K562 (cell line): ENCODE results near the gene GLI3. TPM values are rescaled to one million over a fixed set of nuclear protein-coding genes. Genes with fewer than 3 reads are reported as not detected.

Experiments used
- ATAC-seq: fragments of 200-7000 bp; cut with Tn5 transposase; 3 replicates; pipeline ENCODE4 v1.9.1; 2020; ENCODE audit warnings: moderate library complexity
- BruUV-seq: library from RNA; stranded (reverse); fragments of 400-500 nt; replicated peaks from 2 replicates; lab custom pipeline; 2021; lab: Mats Ljungman, UMichigan
- CTCF ChIA-PET: fragments of 300-600 bp; formaldehyde crosslinking; extraction: SDS; loops from one replicate; lab custom pipeline; 2021; ENCODE audit warnings: low intra/inter-chr PET ratio; lab: Yijun Ruan, JAX
- POLR2A ChIA-PET: fragments of 300-600, 350-650 bp; sonication (Branson Sonifier 250); formaldehyde crosslinking; extraction: SDS; loops from one replicate; lab custom pipeline; 2021; ENCODE audit warnings: antibody characterized with exemption, inconsistent platforms; lab: Yijun Ruan, JAX
- DNase-seq, 4 experiments: peaks; one replicate each; pipeline versions ENCODE4 v3.0.0 to v3.0.0-alpha.2; 2011 to 2018; ENCODE audit warnings: low spot score in 3 of 4, mixed read lengths in 3 of 4; ENCODE audit errors: extremely low read depth in 1 of 4
- FAIRE-seq: peaks from 2 replicates; lab custom pipeline; 2011; peaks lifted over from hg19 to GRCh38; lab: Jason Lieb, UNC
- H2AFZ ChIP-seq: 2 replicates; pipeline ENCODE4 v1.6.0; 2011; ENCODE audit warnings: low read depth, low read length, control low read depth, inconsistent platforms
- H3K27ac ChIP-seq: fragments of 200-600 bp; 3 replicates; pipeline ENCODE4 v1.8.0; 2011; ENCODE audit warnings: low read depth, mild to moderate bottlenecking, control low read depth, inconsistent platforms, low read length, moderate library complexity, mixed read lengths; ENCODE audit errors: extremely low read depth
- H3K27me3 ChIP-seq, 2 experiments: fragments of 300-600 bp in 1 of 2; 2 replicates in 1 of 2; 3 replicates in 1 of 2; pipeline versions ENCODE4 v1.6.0 to v1.8.0; 2011; ENCODE audit warnings: inconsistent platforms in 2 of 2, low read length in 2 of 2, mild to moderate bottlenecking in 1 of 2, mixed read lengths in 1 of 2, moderate library complexity in 1 of 2; ENCODE audit not compliant: control insufficient read depth in 2 of 2, insufficient read depth in 2 of 2
- H3K36me3 ChIP-seq: fragments of 300-600 bp; 3 replicates; pipeline ENCODE4 v1.8.0; 2011; ENCODE audit warnings: mild to moderate bottlenecking, low read length, inconsistent platforms; ENCODE audit not compliant: control insufficient read depth, insufficient read depth
- H3K4me1 ChIP-seq, 2 experiments: fragments of 200-600 bp in 1 of 2; replicated peaks in 1 of 2; 2 replicates in 1 of 2; 3 replicates in 1 of 2; pipeline versions ENCODE4 v1.5.1 to v1.8.0; 2011; ENCODE audit warnings: inconsistent platforms in 2 of 2, low read length in 2 of 2, mild to moderate bottlenecking in 1 of 2, mixed read lengths in 1 of 2, moderate library complexity in 1 of 2; ENCODE audit not compliant: control insufficient read depth in 2 of 2, insufficient read depth in 2 of 2
- H3K4me2 ChIP-seq: 2 replicates; pipeline ENCODE4 v1.6.1; 2011; ENCODE audit warnings: low read length, control low read depth, inconsistent platforms, mixed read lengths; ENCODE audit not compliant: insufficient read depth
- H3K4me3 ChIP-seq: fragments of 200-600 bp; sonication (generic), shearing (Covaris generic); 2 replicates; pipeline ENCODE4 v1.5.1; 2016; ENCODE audit warnings: control low read depth, inconsistent platforms
- H3K79me2 ChIP-seq: fragments of 200-600 bp; 3 replicates; pipeline ENCODE4 v1.8.0; 2011; ENCODE audit warnings: low read length, inconsistent platforms; ENCODE audit not compliant: control insufficient read depth, insufficient read depth
- H3K9ac ChIP-seq, 2 experiments: 2 replicates each; pipeline versions ENCODE4 v1.6.0 to v1.6.1; 2011; ENCODE audit warnings: low read depth in 2 of 2, low read length in 2 of 2, control low read depth in 1 of 2, inconsistent platforms in 1 of 2, mild to moderate bottlenecking in 1 of 2, mixed read lengths in 1 of 2; ENCODE audit not compliant: insufficient read depth in 1 of 2
- H3K9me1 ChIP-seq: one replicate; pipeline ENCODE4 v1.6.0; 2011; ENCODE audit warnings: inconsistent platforms, mild to moderate bottlenecking, low read length, moderate library complexity; ENCODE audit not compliant: control insufficient read depth, insufficient read depth
- H3K9me3 ChIP-seq: replicated peaks from 2 replicates; pipeline ENCODE4 v1.5.1; 2011; ENCODE audit warnings: low read depth, low read length, inconsistent platforms; ENCODE audit not compliant: control insufficient read depth, insufficient read depth
- H4K20me1 ChIP-seq: replicated peaks from 2 replicates; pipeline ENCODE4 v1.6.1; 2011; ENCODE audit warnings: low read length, inconsistent platforms, mixed read lengths; ENCODE audit not compliant: control insufficient read depth, insufficient read depth
- CC2D1A ChIP-seq: fragments of 450-650 bp; IDR thresholded peaks from 2 replicates; pipeline ENCODE4 v1.6.1; 2017; ENCODE audit warnings: mild to moderate bottlenecking
- GABPB1 ChIP-seq: sonication (generic); formaldehyde crosslinking; IDR thresholded peaks from 2 replicates; pipeline ENCODE4 v1.8.0; 2022; ENCODE audit warnings: mild to moderate bottlenecking, missing genetic modification reagents
- MAFG ChIP-seq: fragments of 450-650 bp; conservative IDR thresholded peaks from 2 replicates; pipeline ENCODE4 v1.6.1; 2016; ENCODE audit warnings: missing genetic modification characterization, missing compliant biosample characterization
- MAZ ChIP-seq, 2 experiments: fragments of 450-650 bp in 1 of 2; sonication (generic) in 1 of 2; formaldehyde crosslinking; IDR thresholded peaks in 1 of 2; conservative IDR thresholded peaks in 1 of 2; 2 replicates each; pipeline versions ENCODE4 v1.4.0 to v1.5.0; 2020; ENCODE audit warnings: mild to moderate bottlenecking in 1 of 2, missing genetic modification reagents in 1 of 2
- MED1 ChIP-seq: sonication (generic); formaldehyde crosslinking; IDR thresholded peaks from 2 replicates; pipeline ENCODE4 v1.8.1; 2023; ENCODE audit warnings: missing genetic modification reagents, borderline replicate concordance
- SRSF3 ChIP-seq: fragments of 200-400 bp; formaldehyde crosslinking; IDR thresholded peaks from 2 replicates; pipeline ENCODE4 v1.6.1; 2016; ENCODE audit warnings: mild to moderate bottlenecking, low read length, moderate library complexity; ENCODE audit not compliant: insufficient read depth
- ZBTB17 ChIP-seq: fragments of 450-650 bp; formaldehyde crosslinking; IDR thresholded peaks from 2 replicates; pipeline ENCODE4 v1.4.0; 2020; ENCODE audit warnings: mild to moderate bottlenecking
- WGBS: fragments of 100-300 bp; shearing (Covaris generic); methylation state at CpG from one replicate; pipeline ENCODE4 v1.1.6; 2016; ENCODE audit warnings: low coverage, mixed read lengths; ENCODE audit not compliant: insufficient coverage; ENCODE audit errors: missing lambda C conversion rate; 5-methylcytosine and 5-hydroxymethylcytosine counted together
- in situ Hi-C: fragments of 300-500 bp; cut with MboI; formaldehyde crosslinking; loops from 4 replicates; pipeline ENCODE4 v1.15.0; 2018; ENCODE audit warnings: inconsistent platforms, mixed read lengths
- intact Hi-C: fragments of 100-400 bp; cut with micrococcal nuclease; formaldehyde crosslinking; loops from 2 replicates; pipeline ENCODE4 v1.14.2; 2022
- polyA plus RNA-seq, 8 experiments: library from polyadenylated mRNA; depleted of rRNA in 4 of 8; stranded (reverse) in 5 of 8; unstranded in 3 of 8; fragments of >200 nt; fragmentation: Nextera tagmentation in 2 of 8; fragmentation: Illumina TruSeq in 1 of 8; extraction: Ambion mirVana in 2 of 8; extraction: Trizol in 1 of 8; gene quantifications; 2 replicates each; pipeline versions ENCODE4 v1.2.1 to v1.2.3, GENCODE V29; 2011 to 2014; ENCODE audit warnings: inconsistent platforms in 1 of 8, missing spikeins in 1 of 8
- total RNA-seq, 7 experiments: library from RNA; depleted of rRNA in 6 of 7; stranded (reverse); fragments of >200 nt in 6 of 7; fragmentation: Illumina TruSeq in 2 of 7; extraction: Trizol in 2 of 7; gene quantifications; 2 replicates each; pipeline versions ENCODE4 v1.2.1 to v1.2.3, GENCODE V29; 2011 to 2021; ENCODE audit warnings: low replicate concordance in 1 of 7
- TF ChIP-seq, protein P1 (sequence below): fragments of 450-650 bp; IDR thresholded peaks from 2 replicates; pipeline ENCODE4 v1.6.1; 2017; ENCODE audit warnings: antibody characterized with exemption
- TF ChIP-seq, protein P2 (sequence below), 2 experiments: IDR thresholded peaks; 2 replicates each; pipeline ENCODE4 v1.6.1; 2011; ENCODE audit warnings: borderline replicate concordance in 1 of 2, control low read depth in 1 of 2, low read depth in 1 of 2, low read length in 1 of 2, mild to moderate bottlenecking in 1 of 2, mixed read lengths in 1 of 2, moderate library complexity in 1 of 2; ENCODE audit not compliant: insufficient read depth in 1 of 2, insufficient read length in 1 of 2, poor library complexity in 1 of 2, severe bottlenecking in 1 of 2; ENCODE audit errors: extremely low read depth in 1 of 2
- TF ChIP-seq, protein P3 (sequence below): fragments of 250-450 bp; sonication (Bioruptor Pico); IDR thresholded peaks from 2 replicates; pipeline ENCODE4 v1.8.0; 2021; ENCODE audit warnings: moderate library complexity, mild to moderate bottlenecking, inconsistent platforms
- TF ChIP-seq, protein P4 (sequence below): fragments of 450-650 bp; IDR thresholded peaks from one replicate; pipeline ENCODE4 v1.6.1; 2018; ENCODE audit warnings: mild to moderate bottlenecking, moderate library complexity; ENCODE audit not compliant: partially characterized antibody
- TF ChIP-seq, protein P5 (sequence below): fragments of 250-450 bp; sonication (Bioruptor Pico); IDR thresholded peaks from 2 replicates; pipeline ENCODE4 v1.5.0; 2021

The GLI3 gene
- total and polyA plus RNA-seq, 9 of the 15 experiments (the other 6 are each of a cell fraction or from before 2014, with no cell fraction given) = 0.01 to 0.18 (median 0.07) TPM; not detected in 6

DNA sequence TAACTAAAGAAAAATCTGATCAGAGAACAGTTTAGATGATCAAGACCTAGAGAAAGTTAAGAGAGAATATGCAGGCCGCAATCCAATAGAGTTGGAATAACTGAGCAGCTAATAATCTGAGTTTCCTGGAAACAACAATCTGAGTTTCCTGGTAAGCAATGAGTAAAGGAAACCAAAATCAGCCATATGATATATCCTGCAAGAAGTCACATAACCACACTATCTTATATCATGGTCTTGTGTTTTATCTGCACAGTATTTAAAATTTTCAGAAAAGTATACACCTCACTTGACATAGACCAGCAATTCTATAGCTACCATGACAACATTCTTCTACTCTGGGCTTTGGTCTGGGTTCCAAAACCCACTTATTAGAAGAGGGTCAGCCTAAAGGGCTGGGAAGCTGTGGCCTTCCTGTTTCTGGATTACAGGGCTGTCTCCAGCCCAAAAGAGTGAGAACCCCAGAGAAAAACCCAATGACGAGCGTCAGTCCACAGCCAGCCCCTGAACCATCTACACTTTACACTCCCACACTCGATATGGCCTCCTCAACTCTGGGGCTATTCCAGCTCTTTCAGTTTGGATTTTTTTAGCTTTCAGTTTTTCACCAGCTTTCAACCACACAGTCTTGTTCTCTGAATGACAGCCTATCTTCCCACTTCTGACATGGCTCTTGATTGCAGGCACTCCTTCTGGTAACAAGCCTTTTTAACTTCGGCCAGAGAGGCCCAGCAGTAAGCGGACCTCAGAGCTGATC lies 110.4 kb downstream of the GLI3 start:
- Histone ChIP-seq H3K4me1 (no peaks in the 10 kb centered on the region), H3K27me3 (peaks cover 0 to 6% of the 10 kb centered on the region in 2 experiments; a peak in 2 of 5 replicates), H3K79me2 (no peaks in the 10 kb centered on the region), H3K4me3 (no peak overlapping the region), H3K9me3 (no peaks in the 10 kb centered on the region), H3K27ac (no peak overlapping the region), H4K20me1 (no peaks in the 10 kb centered on the region), H3K36me3 (no peaks in the 10 kb centered on the region), H3K9me1 (no peaks in the 10 kb centered on the region), H3K4me2 (no peak overlapping the region), H3K9ac (no peak overlapping the region), H2AFZ (no peak overlapping the region)
- POLR2A ChIA-PET = no interaction called here
- FAIRE-seq = no peak
- WGBS = under 1% methylated on average over 6 of the region's 6 CpGs
- ATAC-seq = no peak
- intact Hi-C loops (no loop called here), in situ Hi-C loops (no loop called here)
- CTCF ChIA-PET = no interaction called here
- no peak for DNase-seq
- BruUV-seq = no TSS peak
- TF ChIP-seq SRSF3 = no peak
- TF ChIP-seq, protein P1, sequence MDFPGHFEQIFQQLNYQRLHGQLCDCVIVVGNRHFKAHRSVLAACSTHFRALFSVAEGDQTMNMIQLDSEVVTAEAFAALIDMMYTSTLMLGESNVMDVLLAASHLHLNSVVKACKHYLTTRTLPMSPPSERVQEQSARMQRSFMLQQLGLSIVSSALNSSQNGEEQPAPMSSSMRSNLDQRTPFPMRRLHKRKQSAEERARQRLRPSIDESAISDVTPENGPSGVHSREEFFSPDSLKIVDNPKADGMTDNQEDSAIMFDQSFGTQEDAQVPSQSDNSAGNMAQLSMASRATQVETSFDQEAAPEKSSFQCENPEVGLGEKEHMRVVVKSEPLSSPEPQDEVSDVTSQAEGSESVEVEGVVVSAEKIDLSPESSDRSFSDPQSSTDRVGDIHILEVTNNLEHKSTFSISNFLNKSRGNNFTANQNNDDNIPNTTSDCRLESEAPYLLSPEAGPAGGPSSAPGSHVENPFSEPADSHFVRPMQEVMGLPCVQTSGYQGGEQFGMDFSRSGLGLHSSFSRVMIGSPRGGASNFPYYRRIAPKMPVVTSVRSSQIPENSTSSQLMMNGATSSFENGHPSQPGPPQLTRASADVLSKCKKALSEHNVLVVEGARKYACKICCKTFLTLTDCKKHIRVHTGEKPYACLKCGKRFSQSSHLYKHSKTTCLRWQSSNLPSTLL = no peak
- TF ChIP-seq, protein P2, sequence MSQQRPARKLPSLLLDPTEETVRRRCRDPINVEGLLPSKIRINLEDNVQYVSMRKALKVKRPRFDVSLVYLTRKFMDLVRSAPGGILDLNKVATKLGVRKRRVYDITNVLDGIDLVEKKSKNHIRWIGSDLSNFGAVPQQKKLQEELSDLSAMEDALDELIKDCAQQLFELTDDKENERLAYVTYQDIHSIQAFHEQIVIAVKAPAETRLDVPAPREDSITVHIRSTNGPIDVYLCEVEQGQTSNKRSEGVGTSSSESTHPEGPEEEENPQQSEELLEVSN (IDR thresholded peaks at IDR 0.05; ENCODE audit: borderline replicate concordance in 1 of 2, extremely low read depth in 1 of 2, insufficient read depth in 1 of 2, insufficient read length in 1 of 2, low read depth in 1 of 2, low read length in 1 of 2, poor library complexity in 1 of 2, severe bottlenecking in 1 of 2) = no peak
- no peak for TF ChIP-seq MAZ (CRISPR knock-in tag; conservative IDR thresholded peaks at IDR 0.05 in 1 of 2, IDR thresholded peaks at IDR 0.05 in 1 of 2)
- TF ChIP-seq CC2D1A = no peak
- no peak for TF ChIP-seq MED1 (CRISPR knock-in tag)
- TF ChIP-seq ZBTB17 = no peak
- no peak for TF ChIP-seq MAFG (tag)
- TF ChIP-seq GABPB1 = no peak
- TF ChIP-seq, protein P3, sequence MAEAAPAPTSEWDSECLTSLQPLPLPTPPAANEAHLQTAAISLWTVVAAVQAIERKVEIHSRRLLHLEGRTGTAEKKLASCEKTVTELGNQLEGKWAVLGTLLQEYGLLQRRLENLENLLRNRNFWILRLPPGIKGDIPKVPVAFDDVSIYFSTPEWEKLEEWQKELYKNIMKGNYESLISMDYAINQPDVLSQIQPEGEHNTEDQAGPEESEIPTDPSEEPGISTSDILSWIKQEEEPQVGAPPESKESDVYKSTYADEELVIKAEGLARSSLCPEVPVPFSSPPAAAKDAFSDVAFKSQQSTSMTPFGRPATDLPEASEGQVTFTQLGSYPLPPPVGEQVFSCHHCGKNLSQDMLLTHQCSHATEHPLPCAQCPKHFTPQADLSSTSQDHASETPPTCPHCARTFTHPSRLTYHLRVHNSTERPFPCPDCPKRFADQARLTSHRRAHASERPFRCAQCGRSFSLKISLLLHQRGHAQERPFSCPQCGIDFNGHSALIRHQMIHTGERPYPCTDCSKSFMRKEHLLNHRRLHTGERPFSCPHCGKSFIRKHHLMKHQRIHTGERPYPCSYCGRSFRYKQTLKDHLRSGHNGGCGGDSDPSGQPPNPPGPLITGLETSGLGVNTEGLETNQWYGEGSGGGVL (CRISPR knock-in tag) = no peak
- TF ChIP-seq, protein P4, sequence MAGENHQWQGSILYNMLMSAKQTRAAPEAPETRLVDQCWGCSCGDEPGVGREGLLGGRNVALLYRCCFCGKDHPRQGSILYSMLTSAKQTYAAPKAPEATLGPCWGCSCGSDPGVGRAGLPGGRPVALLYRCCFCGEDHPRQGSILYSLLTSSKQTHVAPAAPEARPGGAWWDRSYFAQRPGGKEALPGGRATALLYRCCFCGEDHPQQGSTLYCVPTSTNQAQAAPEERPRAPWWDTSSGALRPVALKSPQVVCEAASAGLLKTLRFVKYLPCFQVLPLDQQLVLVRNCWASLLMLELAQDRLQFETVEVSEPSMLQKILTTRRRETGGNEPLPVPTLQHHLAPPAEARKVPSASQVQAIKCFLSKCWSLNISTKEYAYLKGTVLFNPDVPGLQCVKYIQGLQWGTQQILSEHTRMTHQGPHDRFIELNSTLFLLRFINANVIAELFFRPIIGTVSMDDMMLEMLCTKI = no peak
- TF ChIP-seq, protein P5, sequence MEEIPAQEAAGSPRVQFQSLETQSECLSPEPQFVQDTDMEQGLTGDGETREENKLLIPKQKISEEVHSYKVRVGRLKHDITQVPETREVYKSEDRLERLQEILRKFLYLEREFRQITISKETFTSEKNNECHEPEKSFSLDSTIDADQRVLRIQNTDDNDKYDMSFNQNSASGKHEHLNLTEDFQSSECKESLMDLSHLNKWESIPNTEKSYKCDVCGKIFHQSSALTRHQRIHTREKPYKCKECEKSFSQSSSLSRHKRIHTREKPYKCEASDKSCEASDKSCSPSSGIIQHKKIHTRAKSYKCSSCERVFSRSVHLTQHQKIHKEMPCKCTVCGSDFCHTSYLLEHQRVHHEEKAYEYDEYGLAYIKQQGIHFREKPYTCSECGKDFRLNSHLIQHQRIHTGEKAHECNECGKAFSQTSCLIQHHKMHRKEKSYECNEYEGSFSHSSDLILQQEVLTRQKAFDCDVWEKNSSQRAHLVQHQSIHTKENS (CRISPR knock-in tag) = no peak
